H1 (cell line): ENCODE results near the gene EIF2AK2. TPM values are rescaled to one million over a fixed set of nuclear protein-coding genes. Genes with fewer than 3 reads are reported as not detected.

ENCODE experiments used
- CTCF ChIA-PET: fragments of 300-600 bp; sonication (Branson Sonifier 250); formaldehyde crosslinking; loops from one replicate; lab custom pipeline; 2021; ENCODE audit not compliant: partially characterized antibody; lab: Charles Lee
- POLR2A ChIA-PET: fragments of 300-600 bp; sonication (Branson Sonifier 250); formaldehyde crosslinking; loops from one replicate; lab custom pipeline; 2021; ENCODE audit warnings: inconsistent platforms; ENCODE audit not compliant: partially characterized antibody; lab: Charles Lee
- DNase-seq, 2 experiments: peaks; one replicate each; pipeline versions ENCODE4 v3.0.0 to v3.0.0-alpha.2; 2010 to 2022; ENCODE audit warnings: low spot score in 2 of 2, low read depth in 1 of 2, mixed read lengths in 1 of 2
- FAIRE-seq: peaks from 2 replicates; lab custom pipeline; 2011; peaks lifted over from hg19 to GRCh38; lab: Jason Lieb, UNC
- H2AFZ ChIP-seq: 2 replicates; pipeline ENCODE4 v1.8.1; 2012; ENCODE audit warnings: low read length, inconsistent platforms
- H2AK5ac ChIP-seq: 2 replicates; pipeline ENCODE4 v1.6.1; 2013; ENCODE audit warnings: low read depth, low read length
- H2BK120ac ChIP-seq: replicated peaks from 2 replicates; pipeline ENCODE3; 2013; ENCODE audit warnings: low read depth, low read length, inconsistent platforms
- H2BK12ac ChIP-seq: 2 replicates; pipeline ENCODE4 v1.6.1; 2013; ENCODE audit warnings: low read depth, low read length
- H2BK15ac ChIP-seq: 2 replicates; pipeline ENCODE4 v1.6.1; 2013; ENCODE audit warnings: low read length
- H2BK20ac ChIP-seq: 2 replicates; pipeline ENCODE4 v1.6.1; 2013; ENCODE audit warnings: low read length
- H2BK5ac ChIP-seq: 2 replicates; pipeline ENCODE4 v1.6.1; 2013; ENCODE audit warnings: low read depth, low read length
- H3K14ac ChIP-seq: 2 replicates; pipeline ENCODE4 v1.6.1; 2013; ENCODE audit warnings: inconsistent platforms; ENCODE audit not compliant: insufficient read length
- H3K18ac ChIP-seq: 2 replicates; pipeline ENCODE4 v1.6.1; 2013; ENCODE audit warnings: low read length; ENCODE audit errors: extremely low read depth
- H3K23ac ChIP-seq: 2 replicates; pipeline ENCODE4 v1.6.1; 2013; ENCODE audit warnings: inconsistent platforms; ENCODE audit not compliant: insufficient read length
- H3K23me2 ChIP-seq: 2 replicates; pipeline ENCODE4 v1.6.1; 2013; ENCODE audit warnings: low read depth, low read length
- H3K27ac ChIP-seq: 2 replicates; pipeline ENCODE4 v1.6.1; 2011; ENCODE audit warnings: low read depth, low read length, inconsistent platforms
- H3K27me3 ChIP-seq, 4 experiments: replicated peaks in 1 of 4; 1 replicate in 1 of 4; 2 replicates in 3 of 4; pipeline versions ENCODE4 v1.6.1 to v1.8.1; 2011 to 2013; ENCODE audit warnings: low read length in 3 of 4, mild to moderate bottlenecking in 3 of 4, inconsistent platforms in 2 of 4, mixed read lengths in 2 of 4, moderate library complexity in 1 of 4; ENCODE audit not compliant: control insufficient read depth in 3 of 4, insufficient read depth in 3 of 4; ENCODE audit errors: extremely low read depth in 1 of 4
- H3K36me3 ChIP-seq, 4 experiments: 2 replicates each; pipeline versions ENCODE4 v1.6.1 to v1.8.1; 2011 to 2013; ENCODE audit warnings: mild to moderate bottlenecking in 4 of 4, low read length in 3 of 4, moderate library complexity in 2 of 4, control low read depth in 1 of 4, inconsistent platforms in 1 of 4; ENCODE audit not compliant: insufficient read depth in 4 of 4, control insufficient read depth in 2 of 4
- H3K4ac ChIP-seq: replicated peaks from 2 replicates; pipeline ENCODE3; 2013; ENCODE audit warnings: low read length, low read depth, mixed read lengths, inconsistent platforms; ENCODE audit not compliant: insufficient read length
- H3K4me1 ChIP-seq, 4 experiments: replicated peaks in 1 of 4; 1 replicate in 1 of 4; 2 replicates in 3 of 4; pipeline versions ENCODE4 v1.6.1 to v1.8.1; 2011 to 2013; ENCODE audit warnings: low read length in 3 of 4, inconsistent platforms in 2 of 4, mixed read lengths in 1 of 4; ENCODE audit not compliant: insufficient read depth in 4 of 4, control insufficient read depth in 3 of 4
- H3K4me2 ChIP-seq, 2 experiments: 2 replicates each; pipeline versions ENCODE4 v1.6.1 to v1.8.1; 2011 to 2013; ENCODE audit warnings: low read depth in 2 of 2, low read length in 2 of 2, control low read depth in 1 of 2, inconsistent platforms in 1 of 2, mild to moderate bottlenecking in 1 of 2; ENCODE audit not compliant: insufficient read depth in 1 of 2
- H3K4me3 ChIP-seq, 4 experiments: fragments of 200-600, 300-600 bp in 1 of 4; sonication (generic), shearing (Covaris generic), sonication (Bioruptor Twin) in 1 of 4; 2 replicates each; pipeline versions ENCODE4 v1.5.1 to v1.8.1; 2011 to 2016; ENCODE audit warnings: low read length in 4 of 4, low read depth in 3 of 4, control low read depth in 2 of 4, inconsistent platforms in 2 of 4, mild to moderate bottlenecking in 2 of 4, mixed read lengths in 1 of 4, moderate library complexity in 1 of 4; ENCODE audit not compliant: insufficient read depth in 2 of 4; ENCODE audit errors: extremely low read depth in 1 of 4
- H3K56ac ChIP-seq: replicated peaks from 2 replicates; pipeline ENCODE3; 2013; ENCODE audit warnings: low read depth, mild to moderate bottlenecking, mixed read lengths, low read length, inconsistent platforms; ENCODE audit not compliant: insufficient read length
- H3K79me1 ChIP-seq: 2 replicates; pipeline ENCODE4 v1.6.1; 2013; ENCODE audit warnings: low read depth, low read length, control low read depth
- H3K79me2 ChIP-seq, 2 experiments: 2 replicates each; pipeline versions ENCODE4 v1.6.1 to v1.8.1; 2012 to 2013; ENCODE audit warnings: low read length in 2 of 2, mild to moderate bottlenecking in 2 of 2, inconsistent platforms in 1 of 2; ENCODE audit not compliant: insufficient read depth in 2 of 2, control insufficient read depth in 1 of 2
- H3K9ac ChIP-seq, 4 experiments: replicated peaks in 1 of 4; 1 replicate in 1 of 4; 2 replicates in 3 of 4; pipeline versions ENCODE4 v1.6.1 to v1.8.1; 2011 to 2013; ENCODE audit warnings: low read depth in 3 of 4, low read length in 3 of 4, control low read depth in 2 of 4, mild to moderate bottlenecking in 2 of 4, moderate library complexity in 2 of 4, inconsistent platforms in 1 of 4; ENCODE audit errors: extremely low read depth in 1 of 4
- H3K9me3 ChIP-seq, 2 experiments: 2 replicates each; pipeline versions ENCODE4 v1.6.1 to v1.8.1; 2012 to 2013; ENCODE audit warnings: mild to moderate bottlenecking in 2 of 2, moderate library complexity in 2 of 2, control low read depth in 1 of 2, inconsistent platforms in 1 of 2, low read depth in 1 of 2, low read length in 1 of 2, mixed read lengths in 1 of 2; ENCODE audit not compliant: insufficient read depth in 2 of 2
- H4K20me1 ChIP-seq, 2 experiments: replicated peaks in 1 of 2; 2 replicates each; pipeline versions ENCODE3 to v1.8.1; 2011 to 2013; ENCODE audit warnings: inconsistent platforms in 2 of 2, low read length in 2 of 2, mild to moderate bottlenecking in 1 of 2; ENCODE audit not compliant: insufficient read depth in 2 of 2, control insufficient read depth in 1 of 2
- H4K5ac ChIP-seq: 2 replicates; pipeline ENCODE4 v1.6.1; 2013; ENCODE audit warnings: low read length, low read depth, mixed read lengths, inconsistent platforms; ENCODE audit not compliant: insufficient read length
- H4K8ac ChIP-seq: 2 replicates; pipeline ENCODE4 v1.8.0; 2013; ENCODE audit warnings: mild to moderate bottlenecking, moderate library complexity, low read length, inconsistent platforms; ENCODE audit not compliant: insufficient read depth; ENCODE audit errors: extremely low read depth
- H4K91ac ChIP-seq: replicated peaks from 2 replicates; pipeline ENCODE3; 2013; ENCODE audit warnings: low read length, mixed read lengths, inconsistent platforms; ENCODE audit not compliant: insufficient read length
- CBX5 ChIP-seq: fragments of 300-800, 300-1000 bp; sonication (generic); IDR thresholded peaks from 2 replicates; pipeline ENCODE4 v1.7.1; 2016; ENCODE audit warnings: antibody characterized with exemption, low read length, low read depth
- EGR1 ChIP-seq: IDR thresholded peaks from 2 replicates; pipeline ENCODE4 v1.6.1; 2011; ENCODE audit warnings: low read depth, low read length, borderline replicate concordance
- KDM1A ChIP-seq: fragments of 200-600, 300-600 bp; sonication (generic); IDR thresholded peaks from 2 replicates; pipeline ENCODE4 v1.7.1; 2016; ENCODE audit warnings: mild to moderate bottlenecking, low read length, borderline replicate concordance
- POLR2A ChIP-seq, 2 experiments: IDR thresholded peaks; 1 replicate in 1 of 2; 2 replicates in 1 of 2; pipeline ENCODE4 v1.6.1; 2011; ENCODE audit warnings: low read depth in 2 of 2, low read length in 2 of 2, mild to moderate bottlenecking in 2 of 2; ENCODE audit errors: control extremely low read depth in 1 of 2
- WGBS, 2 experiments: shearing (Covaris generic) in 1 of 2; methylation state at CpG; one replicate each; pipeline versions ENCODE4 v1.1.6 to v1.1.7; 2013 to 2015; ENCODE audit warnings: low lambda C conversion rate in 2 of 2, mixed read lengths in 2 of 2, inconsistent platforms in 1 of 2, low coverage in 1 of 2, missing lambda C conversion rate in 1 of 2; ENCODE audit not compliant: insufficient replicate concordance in 2 of 2, insufficient coverage in 1 of 2, insufficient read length in 1 of 2; ENCODE audit errors: extremely low coverage in 1 of 2, missing lambda C conversion rate in 1 of 2; 5-methylcytosine and 5-hydroxymethylcytosine counted together
- polyA plus RNA-seq, 7 experiments: library from polyadenylated mRNA; depleted of rRNA in 3 of 7; stranded (reverse) in 5 of 7; unstranded in 2 of 7; fragments of >200 nt in 5 of 7; fragments of 200-250 nt in 2 of 7; gene quantifications; 1 replicate in 5 of 7; 2 replicates in 1 of 7; 4 replicates in 1 of 7; pipeline versions ENCODE4 v1.2.1 to v1.2.3, GENCODE V29; 2011 to 2013; ENCODE audit warnings: missing spikeins in 2 of 7, mixed read lengths in 2 of 7
- total RNA-seq: library from RNA; stranded (reverse); fragmentation: NEBNext Ultra II Directional; extraction: Animal tissue kit (Norgen Biotek cat#: 25700); gene quantifications from 2 replicates; pipeline ENCODE4 v1.2.1, GENCODE V29; 2021

Gene EIF2AK2
- total and polyA plus RNA-seq, 2 of the 8 experiments (the other 6 are each of a cell fraction or from before 2014, with no cell fraction given) = 13.1 to 46.9 TPM

- no peaks in the 10 kb centered on the region for H3K27me3 ChIP-seq
- no peak overlapping the region for H2AFZ ChIP-seq
- no peak overlapping the region for H4K91ac ChIP-seq
- no peak overlapping the region for H3K4ac ChIP-seq
- H3K23me2 ChIP-seq = no peaks in the 10 kb centered on the region
- no peak overlapping the region for H3K18ac ChIP-seq
- no peak overlapping the region for H3K4me2 ChIP-seq
- H4K20me1 ChIP-seq = peaks cover 0 to 2% of the 10 kb centered on the region in 2 experiments
- H3K36me3 ChIP-seq = peaks cover 4 to 74% (median 41%) of the 10 kb centered on the region in 4 experiments; a peak in 6 of 8 replicates
- H3K9me3 ChIP-seq = peaks cover 9 to 11% of the 10 kb centered on the region in 2 experiments
- H3K9ac ChIP-seq = no peak overlapping the region
- H3K4me1 ChIP-seq = peaks cover 0 to 13% (median 3%) of the 10 kb centered on the region in 4 experiments; a peak in 4 of 7 replicates
- no peak for DNase-seq
- H3K79me1 ChIP-seq = no peaks in the 10 kb centered on the region
- H4K5ac ChIP-seq = peak overlapping the region; percentile 70
- H2AK5ac ChIP-seq = no peak overlapping the region
- TF ChIP-seq KDM1A = peak; percentile 90
- TF ChIP-seq EGR1 = no peak
- no peak for TF ChIP-seq POLR2A (IDR thresholded peaks at IDR 0.05; ENCODE audit: control extremely low read depth in 1 of 2, low read depth in 2 of 2, low read length in 2 of 2)
- no peak for TF ChIP-seq CBX5
- peaks cover 0 to 43% of the 10 kb centered on the region in 2 experiments; a peak in 2 of 4 replicates for H3K79me2 ChIP-seq
- POLR2A ChIA-PET = interaction anchor here (1.5 to 2.0 kb wide), 4 partner anchors 9 to 20 kb away, joined by 4 to 26 read pairs (median 6); no protein-coding TSS in a partner anchor
- no peak overlapping the region for H3K14ac ChIP-seq
- H2BK5ac ChIP-seq = no peak overlapping the region
- no peak overlapping the region for H2BK20ac ChIP-seq
- WGBS, 2 experiments = 94% methylated on average over 2 of the region's 2 CpGs; no CpG with 5 or more reads in 1 of the 2 experiments
- no peak overlapping the region for H3K27ac ChIP-seq
- H3K4me3 ChIP-seq = no peak overlapping the region
- H3K23ac ChIP-seq = no peak overlapping the region
- H4K8ac ChIP-seq = no peak overlapping the region
- no peak overlapping the region for H3K56ac ChIP-seq
- CTCF ChIA-PET = interaction anchor here (1.5 to 1.8 kb wide), 2 partner anchors 13 to 24 kb away, joined by 3 to 5 read pairs; no protein-coding TSS in a partner anchor
- no peak overlapping the region for H2BK12ac ChIP-seq
- FAIRE-seq = no peak
- no peak overlapping the region for H2BK15ac ChIP-seq
- no peak overlapping the region for H2BK120ac ChIP-seq
Observed at GRCh38 chr2:37203708-37204107, 46.9 kb upstream of the EIF2AK2 start.
